C1 segment of cervical spinal cord (tissue), 14 donors: Measurements from ENCODE around the gene CLSTN3.
"Not testable (repeated sequence)": the region's sequence is repeated elsewhere in the genome, so short reads cannot be mapped to it uniquely, and the experiment has no call there.

Experiments used
- DNase-seq, 14 donors: peaks; one replicate each; lab custom pipeline; 2025; lab: John Stamatoyannopoulos, UW

CLSTN3 gene

GRCh38 chr12:7150356-7150755 lies 20.2 kb downstream of the CLSTN3 start:
- no peak for DNase-seq

DNA sequence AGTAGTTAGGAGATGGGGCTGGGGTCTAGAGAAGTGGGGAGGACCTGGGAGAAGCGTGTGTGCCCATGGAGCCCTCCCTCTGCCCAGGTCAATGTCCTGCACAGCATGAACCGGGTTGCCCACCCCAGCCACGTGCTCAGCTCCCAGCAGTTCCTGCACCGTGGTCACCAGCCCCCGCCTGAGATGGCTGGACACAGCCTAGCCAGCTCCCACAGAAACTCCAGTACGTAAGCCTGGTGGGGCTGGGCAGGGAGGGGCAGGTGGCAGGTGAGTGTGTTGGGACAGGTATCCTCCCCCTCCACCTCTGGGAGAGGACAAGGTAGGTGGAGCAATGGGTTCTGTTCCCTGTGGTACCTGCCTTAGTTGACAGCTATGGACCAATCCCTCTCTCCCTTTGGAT lies 20.7 kb downstream of the CLSTN3 start:
- no peak for DNase-seq

- DNase-seq, result no peak
These were observed 21.4 kb downstream of the CLSTN3 start for GRCh38 chr12:7151532-7151931.

- no peak for DNase-seq
These were observed 22.6 kb downstream of the CLSTN3 start for GRCh38 chr12:7152818-7153217.

- DNase-seq, result no peak
These were observed 23.9 kb downstream of the CLSTN3 start for GRCh38 chr12:7154042-7154441.

DNA sequence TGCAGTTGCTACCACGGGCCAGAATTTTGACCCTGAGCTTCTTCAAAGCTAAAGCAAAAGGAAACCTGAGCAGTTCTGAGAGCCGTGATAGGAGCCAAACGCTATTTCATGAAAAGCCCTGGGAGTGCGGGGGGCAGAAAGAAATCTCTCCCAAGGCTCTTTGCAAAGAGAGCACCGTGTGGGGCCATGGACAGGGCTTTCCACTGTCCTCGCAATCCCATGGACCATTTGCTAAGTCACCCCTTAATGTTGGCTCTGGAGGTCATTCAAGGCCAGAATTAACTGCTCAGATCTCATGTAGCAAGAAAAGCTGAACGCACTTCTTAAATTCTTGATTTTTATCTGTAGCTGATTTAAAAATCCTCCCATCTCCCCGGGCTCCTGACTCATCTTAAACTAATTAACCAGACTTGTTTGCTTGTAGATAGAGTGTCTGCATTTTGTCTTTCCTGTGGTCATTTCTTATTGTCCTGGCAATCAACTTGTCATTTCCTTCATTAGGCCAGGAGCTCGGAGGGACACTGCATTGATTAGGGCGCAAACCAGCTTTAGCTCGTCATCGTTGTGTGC lies 24.8 kb downstream of the CLSTN3 start:
- no peak for DNase-seq

DNA sequence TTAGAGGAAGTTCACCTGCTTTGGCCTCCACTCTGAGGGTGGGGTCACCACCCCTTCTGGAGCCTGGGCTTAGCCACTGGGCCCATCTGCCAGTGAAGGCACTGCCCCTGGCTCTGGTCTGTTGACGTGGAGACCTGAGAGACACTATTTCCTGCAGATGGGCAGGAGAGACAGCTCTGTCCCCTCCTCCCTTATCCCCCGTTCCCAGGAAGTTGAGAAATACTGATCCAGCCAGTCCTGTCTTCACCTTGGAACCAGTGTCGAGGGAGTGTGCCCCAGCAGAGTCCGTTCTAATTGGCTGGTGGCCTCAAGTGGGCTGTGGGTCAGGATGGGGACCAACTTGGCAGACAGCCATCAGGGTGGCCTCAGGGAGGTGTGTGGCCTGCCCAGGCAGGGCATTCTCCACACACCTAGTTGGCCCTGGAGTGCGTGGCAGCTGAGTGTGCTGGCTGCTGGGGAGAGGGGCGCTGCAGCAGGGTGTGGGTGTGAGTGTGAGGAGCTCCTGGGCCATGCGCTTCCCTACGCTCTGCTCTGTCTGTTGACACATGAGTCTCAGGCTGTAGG lies 25.4 kb downstream of the CLSTN3 start:
- DNase-seq, result no peak

DNA sequence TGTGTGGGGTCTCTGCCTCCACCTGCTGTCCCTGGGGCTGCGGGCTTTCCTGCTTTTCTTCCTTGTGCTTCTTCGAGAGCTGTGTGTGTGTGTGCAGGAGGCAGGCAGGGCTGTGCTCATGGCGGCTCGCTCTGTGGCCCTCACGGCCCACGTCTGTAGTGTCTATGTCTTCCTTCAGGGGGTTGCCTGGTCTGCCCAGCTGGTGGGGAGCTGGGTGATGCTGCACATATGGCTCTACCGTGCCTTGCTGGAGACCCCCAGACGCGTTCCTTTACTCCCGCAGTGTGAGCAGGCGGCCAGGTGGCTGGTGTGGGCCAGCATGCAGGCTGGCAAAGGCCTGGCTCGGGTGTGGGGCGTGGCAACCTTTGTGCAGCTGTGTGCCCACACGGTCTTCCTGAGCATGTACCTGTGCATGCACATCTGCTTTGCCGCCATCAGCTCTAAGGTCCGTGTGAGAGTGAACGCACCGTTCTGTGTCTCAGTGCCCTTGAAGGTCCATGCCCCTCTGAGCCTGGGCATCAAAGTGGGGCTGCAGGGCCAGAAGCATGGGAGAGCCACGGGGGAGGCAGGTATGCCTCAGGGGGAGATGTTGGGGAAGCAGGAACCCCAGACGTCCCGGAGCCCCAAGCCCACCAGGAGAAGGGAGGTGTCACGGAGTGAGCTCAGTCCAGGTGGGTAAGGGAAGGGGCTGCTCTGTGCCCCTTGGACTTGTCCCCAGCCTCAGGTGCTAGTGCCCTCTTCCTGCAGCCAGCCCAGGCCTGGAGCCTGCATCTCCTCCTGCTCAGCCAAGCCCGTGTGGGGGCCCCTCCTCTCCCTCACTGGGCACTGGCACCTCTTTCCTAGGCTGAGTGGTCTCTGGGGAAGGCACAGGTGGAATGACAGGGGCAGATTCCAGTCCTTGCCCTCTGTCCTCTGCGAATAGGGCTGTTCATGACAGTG lies 26.4 kb downstream of the CLSTN3 start:
- no peak for DNase-seq

GRCh38 chr12:7157391-7157790 lies 27.2 kb downstream of the CLSTN3 start:
- DNase-seq, result no peak

GRCh38 chr12:7158781-7159609 lies 28.8 kb downstream of the CLSTN3 start:
- DNase-seq, result no peak

GRCh38 chr12:7160183-7160582 lies 30.0 kb downstream of the CLSTN3 start:
- DNase-seq, result no peak

- DNase-seq, result no peak
These were observed 31.2 kb downstream of the CLSTN3 start for GRCh38 chr12:7161327-7161726.

- peak in 1 of 14 donors; percentile 62 for DNase-seq
These were observed 31.6 kb downstream of the CLSTN3 start for GRCh38 chr12:7161811-7162210.

GRCh38 chr12:7162691-7163114 lies 32.5 kb downstream of the CLSTN3 start:
- DNase-seq, result peak in 1 of 14 donors; percentile 62

DNA sequence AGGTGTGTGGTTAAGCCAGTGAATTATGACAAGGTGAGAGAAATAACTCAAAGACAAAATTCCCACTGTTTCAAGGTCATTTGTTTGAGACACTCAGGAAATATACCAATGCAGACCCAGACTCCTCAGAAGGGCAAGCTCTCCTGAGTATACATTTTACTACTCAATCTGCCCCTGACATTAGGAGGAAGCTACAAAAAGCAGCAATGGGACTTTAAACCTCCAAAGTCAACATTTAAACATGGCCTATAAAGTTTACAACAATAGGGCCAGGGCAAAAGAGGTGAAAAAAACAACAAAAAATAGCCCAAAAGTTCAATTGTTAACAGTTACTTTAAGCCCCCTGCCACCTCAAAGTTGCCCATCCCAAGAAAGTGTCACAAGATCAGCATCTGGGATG lies 39.8 kb downstream of the CLSTN3 start:
- DNase-seq, result no peak

GRCh38 chr12:7171854-7172253 lies 41.7 kb downstream of the CLSTN3 start:
- DNase-seq, result no peak

GRCh38 chr12:7175493-7175892 lies 45.3 kb downstream of the CLSTN3 start:
- DNase-seq, result no peak

DNA sequence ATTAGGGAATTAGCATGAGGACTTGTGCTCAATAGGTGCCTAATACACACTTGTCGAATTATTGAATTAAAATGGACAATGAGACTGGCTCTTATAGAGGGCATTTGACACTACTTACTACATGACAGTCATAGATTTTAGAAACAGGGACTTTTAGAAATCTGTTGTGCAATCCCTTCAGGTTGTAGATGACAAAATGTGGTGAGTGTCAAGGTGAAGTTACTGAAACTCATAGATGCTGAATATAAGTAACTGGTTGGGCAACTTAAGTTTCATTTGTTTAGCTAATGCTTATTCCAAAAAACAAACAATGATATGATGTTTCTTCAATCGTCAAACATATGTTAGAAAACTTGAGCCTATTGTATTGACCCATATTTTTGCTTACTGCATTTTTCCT lies 46.4 kb downstream of the CLSTN3 start:
- no peak for DNase-seq

DNA sequence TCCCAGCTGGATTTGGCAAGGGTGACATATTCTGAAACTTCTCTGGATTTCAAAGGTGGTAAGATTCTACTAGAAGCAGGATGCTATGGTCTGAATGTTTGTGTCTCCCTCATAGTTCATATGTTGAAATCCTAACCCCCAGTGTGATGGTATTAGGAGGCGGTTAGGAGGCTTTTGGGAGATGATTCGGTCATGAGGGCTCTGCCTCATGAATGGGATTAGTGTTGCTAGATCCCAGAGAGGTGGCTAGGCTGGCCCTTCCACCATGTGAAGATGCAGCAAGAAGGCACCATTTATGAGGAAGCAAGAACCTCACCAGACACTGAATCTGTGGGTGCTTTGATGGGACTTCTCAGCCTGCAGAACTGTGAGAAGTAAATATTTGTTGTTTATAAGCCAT lies 48.3 kb downstream of the CLSTN3 start:
- DNase-seq, result no peak

DNA sequence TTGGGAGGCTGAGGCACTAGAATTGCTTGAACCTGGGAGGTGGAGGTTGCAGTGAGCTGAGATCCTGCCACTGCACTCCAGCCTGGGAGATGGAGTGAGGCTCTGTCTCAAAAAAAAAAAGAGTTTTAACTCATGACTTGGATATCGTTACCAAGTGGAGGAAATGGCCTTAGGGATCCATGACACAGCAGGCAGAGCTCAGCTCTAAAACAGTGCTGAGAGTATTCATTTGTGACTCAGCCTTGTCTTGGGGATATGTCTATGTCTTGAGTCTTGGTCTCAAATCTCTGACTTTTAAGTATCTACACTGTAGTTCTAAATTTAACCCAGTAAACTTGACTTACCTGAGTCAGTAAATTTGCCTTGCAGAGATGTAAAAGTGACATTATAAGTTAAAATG lies 50.5 kb downstream of the CLSTN3 start:
- no peak for DNase-seq

DNA sequence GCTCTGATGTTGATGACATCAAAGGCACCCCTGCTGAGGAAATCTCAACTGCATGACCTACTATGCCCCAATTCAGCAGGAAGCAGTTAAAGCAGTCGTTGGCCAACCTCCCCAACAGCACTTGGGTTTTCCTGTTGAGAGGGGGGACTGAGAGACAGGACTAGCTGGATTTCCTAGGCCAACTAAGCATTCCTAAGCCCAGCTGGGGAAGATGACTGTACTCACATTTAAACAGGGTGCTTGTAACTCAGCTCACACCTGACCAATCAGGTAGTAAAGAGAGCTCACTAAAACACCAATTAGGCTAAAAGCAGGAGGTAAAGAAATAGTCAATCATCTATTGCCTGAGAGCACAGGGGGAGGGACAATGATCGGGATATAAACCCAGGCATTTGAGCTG lies 55.9 kb downstream of the CLSTN3 start:
- DNase-seq, result not testable (repeated sequence)
